WTC11 (cell line): ENCODE measurements around the gene SIX4. TPM values are rescaled to one million over a fixed set of nuclear protein-coding genes. Genes with fewer than 3 reads are reported as not detected.

Experiments used
- ATAC-seq: fragments of 200-7000 bp; cut with Tn5 transposase; 2 replicates; pipeline ENCODE4 v1.10.0; 2021; ENCODE audit warnings: mild to moderate bottlenecking, moderate library complexity
- CTCF ChIA-PET: fragments of 300-600 bp; sonication (Branson Sonifier 250); formaldehyde crosslinking; loops from one replicate; lab custom pipeline; 2021; ENCODE audit warnings: antibody characterized with exemption; lab: Charles Lee
- POLR2A ChIA-PET: fragments of 350-600 bp; sonication (Branson Sonifier 250); formaldehyde crosslinking; loops from one replicate; lab custom pipeline; 2021; ENCODE audit warnings: antibody characterized with exemption; lab: Charles Lee
- DNase-seq: peaks from one replicate; pipeline ENCODE4 v3.0.0; 2021; ENCODE audit warnings: low spot score
- H3K27ac Mint-ChIP-seq: 2 replicates; pipeline ENCODE4 v1.8.0; 2021; ENCODE audit warnings: mixed read lengths
- H3K27me3 Mint-ChIP-seq: 2 replicates; pipeline ENCODE4 v1.8.0; 2021; ENCODE audit warnings: low read depth, mild to moderate bottlenecking, moderate library complexity, mixed read lengths
- H3K36me3 Mint-ChIP-seq: 2 replicates; pipeline ENCODE4 v1.8.0; 2021; ENCODE audit warnings: mixed read lengths
- H3K4me1 Mint-ChIP-seq: 2 replicates; pipeline ENCODE4 v1.8.0; 2022; ENCODE audit warnings: mixed read lengths
- H3K4me3 Mint-ChIP-seq: 2 replicates; pipeline ENCODE4 v1.8.0; 2021; ENCODE audit warnings: mild to moderate bottlenecking, moderate library complexity, mixed read lengths
- H3K9me3 Mint-ChIP-seq: 2 replicates; pipeline ENCODE4 v1.8.0; 2021; ENCODE audit warnings: mixed read lengths
- AFF4 ChIP-seq: sonication (generic); formaldehyde crosslinking; IDR thresholded peaks from 2 replicates; pipeline ENCODE4 v1.8.1; 2023; ENCODE audit warnings: mild to moderate bottlenecking, missing genetic modification reagents, borderline replicate concordance
- EMX1 ChIP-seq: fragments of 250-450 bp; sonication (Bioruptor Pico); IDR thresholded peaks from 2 replicates; pipeline ENCODE4 v1.8.0; 2021; ENCODE audit warnings: mild to moderate bottlenecking
- JUN ChIP-seq: sonication (generic); formaldehyde crosslinking; IDR thresholded peaks from 2 replicates; pipeline ENCODE4 v1.8.0; 2023; ENCODE audit warnings: mild to moderate bottlenecking, missing genetic modification reagents
- KAT7 ChIP-seq: sonication (generic); formaldehyde crosslinking; IDR thresholded peaks from 2 replicates; pipeline ENCODE4 v1.8.1; 2023; ENCODE audit warnings: missing genetic modification reagents, mild to moderate bottlenecking, borderline replicate concordance
- NFE2L1 ChIP-seq: sonication (generic); formaldehyde crosslinking; IDR thresholded peaks from 2 replicates; pipeline ENCODE4 v1.8.1; 2023; ENCODE audit warnings: missing genetic modification reagents
- NR3C1 ChIP-seq: sonication (generic); formaldehyde crosslinking; conservative IDR thresholded peaks from 2 replicates; pipeline ENCODE4 v1.8.1; 2023; ENCODE audit warnings: low read depth, mild to moderate bottlenecking, missing genetic modification reagents
- PRRX2 ChIP-seq: fragments of 250-450 bp; sonication (Bioruptor Pico); IDR thresholded peaks from 2 replicates; pipeline ENCODE4 v1.8.0; 2021; ENCODE audit warnings: mild to moderate bottlenecking
- RELA ChIP-seq: sonication (generic); formaldehyde crosslinking; IDR thresholded peaks from 2 replicates; pipeline ENCODE4 v1.8.1; 2022; ENCODE audit warnings: missing genetic modification reagents, mild to moderate bottlenecking, borderline replicate concordance
- USF2 ChIP-seq: sonication (generic); formaldehyde crosslinking; IDR thresholded peaks from 2 replicates; pipeline ENCODE4 v1.8.1; 2023; ENCODE audit warnings: mild to moderate bottlenecking, missing genetic modification reagents, moderate library complexity
- ZNF121 ChIP-seq: sonication (generic); formaldehyde crosslinking; IDR thresholded peaks from 2 replicates; pipeline ENCODE4 v1.8.0; 2023; ENCODE audit warnings: missing genetic modification reagents
- ZNF396 ChIP-seq: fragments of 250-450 bp; sonication (Bioruptor Pico); IDR thresholded peaks from 2 replicates; pipeline ENCODE4 v1.8.0; 2021; ENCODE audit warnings: mild to moderate bottlenecking, moderate library complexity, borderline replicate concordance
- ZNF416 ChIP-seq: fragments of 250-450 bp; sonication (Bioruptor Pico); IDR thresholded peaks from 2 replicates; pipeline ENCODE4 v1.9.0; 2021; ENCODE audit warnings: mild to moderate bottlenecking, inconsistent platforms
- ZNF671 ChIP-seq: fragments of 250-450 bp; sonication (Bioruptor Pico); IDR thresholded peaks from 2 replicates; pipeline ENCODE4 v1.8.0; 2021; ENCODE audit warnings: mild to moderate bottlenecking
- total RNA-seq: library from RNA; stranded (reverse); gene quantifications from 3 replicates; pipeline ENCODE4 v1.2.3, GENCODE V29; 2021
- TF ChIP-seq, protein P1 (sequence below): sonication (generic); formaldehyde crosslinking; IDR thresholded peaks from 2 replicates; pipeline ENCODE4 v1.8.0; 2023; ENCODE audit warnings: missing genetic modification reagents
- TF ChIP-seq, protein P2 (sequence below): sonication (generic); formaldehyde crosslinking; IDR thresholded peaks from 2 replicates; pipeline ENCODE4 v1.8.0; 2022; ENCODE audit warnings: mild to moderate bottlenecking, missing genetic modification reagents
- TF ChIP-seq, protein P3 (sequence below): sonication (generic); formaldehyde crosslinking; conservative IDR thresholded peaks from 2 replicates; pipeline ENCODE4 v1.8.1; 2022; ENCODE audit warnings: mild to moderate bottlenecking, missing genetic modification reagents

Gene SIX4
- total RNA-seq, 1 experiment from 2014 or later: 41.8 TPM

GRCh38 chr14:60668431-60669112 lies 55.6 kb downstream of the SIX4 start:
- no peaks in the 10 kb centered on the region for H3K36me3 Mint-ChIP-seq
- no peak overlapping the region for H3K27ac Mint-ChIP-seq
- no peaks in the 10 kb centered on the region for H3K4me1 Mint-ChIP-seq
- TF ChIP-seq, protein P1, sequence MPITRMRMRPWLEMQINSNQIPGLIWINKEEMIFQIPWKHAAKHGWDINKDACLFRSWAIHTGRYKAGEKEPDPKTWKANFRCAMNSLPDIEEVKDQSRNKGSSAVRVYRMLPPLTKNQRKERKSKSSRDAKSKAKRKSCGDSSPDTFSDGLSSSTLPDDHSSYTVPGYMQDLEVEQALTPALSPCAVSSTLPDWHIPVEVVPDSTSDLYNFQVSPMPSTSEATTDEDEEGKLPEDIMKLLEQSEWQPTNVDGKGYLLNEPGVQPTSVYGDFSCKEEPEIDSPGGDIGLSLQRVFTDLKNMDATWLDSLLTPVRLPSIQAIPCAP: no peak
- TF ChIP-seq JUN (CRISPR knock-in tag) (no peak), AFF4 (CRISPR knock-in tag) (no peak), USF2 (CRISPR knock-in tag) (no peak), PRRX2 (CRISPR knock-in tag) (no peak), ZNF671 (no peak), ZNF416 (CRISPR knock-in tag) (no peak), NFE2L1 (no peak), KAT7 (CRISPR knock-in tag) (no peak), RELA (CRISPR knock-in tag) (no peak), NR3C1 (CRISPR knock-in tag) (no peak), ZNF121 (CRISPR knock-in tag) (no peak), ZNF396 (CRISPR knock-in tag) (no peak)
- TF ChIP-seq, protein P2, sequence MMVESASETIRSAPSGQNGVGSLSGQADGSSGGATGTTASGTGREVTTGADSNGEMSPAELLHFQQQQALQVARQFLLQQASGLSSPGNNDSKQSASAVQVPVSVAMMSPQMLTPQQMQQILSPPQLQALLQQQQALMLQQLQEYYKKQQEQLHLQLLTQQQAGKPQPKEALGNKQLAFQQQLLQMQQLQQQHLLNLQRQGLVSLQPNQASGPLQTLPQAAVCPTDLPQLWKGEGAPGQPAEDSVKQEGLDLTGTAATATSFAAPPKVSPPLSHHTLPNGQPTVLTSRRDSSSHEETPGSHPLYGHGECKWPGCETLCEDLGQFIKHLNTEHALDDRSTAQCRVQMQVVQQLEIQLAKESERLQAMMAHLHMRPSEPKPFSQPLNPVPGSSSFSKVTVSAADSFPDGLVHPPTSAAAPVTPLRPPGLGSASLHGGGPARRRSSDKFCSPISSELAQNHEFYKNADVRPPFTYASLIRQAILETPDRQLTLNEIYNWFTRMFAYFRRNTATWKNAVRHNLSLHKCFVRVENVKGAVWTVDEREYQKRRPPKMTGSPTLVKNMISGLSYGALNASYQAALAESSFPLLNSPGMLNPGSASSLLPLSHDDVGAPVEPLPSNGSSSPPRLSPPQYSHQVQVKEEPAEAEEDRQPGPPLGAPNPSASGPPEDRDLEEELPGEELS (CRISPR knock-in tag): no peak
- TF ChIP-seq, protein P3, sequence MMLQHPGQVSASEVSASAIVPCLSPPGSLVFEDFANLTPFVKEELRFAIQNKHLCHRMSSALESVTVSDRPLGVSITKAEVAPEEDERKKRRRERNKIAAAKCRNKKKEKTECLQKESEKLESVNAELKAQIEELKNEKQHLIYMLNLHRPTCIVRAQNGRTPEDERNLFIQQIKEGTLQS (CRISPR knock-in tag): no peak
- H3K9me3 Mint-ChIP-seq: peaks cover 16% of the 10 kb centered on the region
- no peaks in the 10 kb centered on the region for H3K27me3 Mint-ChIP-seq
- DNase-seq (no peak), ATAC-seq (no peak)
- ChIA-PET POLR2A (no interaction called here), CTCF (no interaction called here)
- no peak overlapping the region for H3K4me3 Mint-ChIP-seq

- ATAC-seq (no peak), DNase-seq (no peak)
- H3K4me3 Mint-ChIP-seq: no peak overlapping the region
- POLR2A ChIA-PET: no interaction called here
- CTCF ChIA-PET: no interaction called here
- H3K27me3 Mint-ChIP-seq: peaks cover 11% of the 10 kb centered on the region
- H3K4me1 Mint-ChIP-seq: no peaks in the 10 kb centered on the region
- H3K36me3 Mint-ChIP-seq: no peaks in the 10 kb centered on the region
- H3K27ac Mint-ChIP-seq: no peak overlapping the region
- no peak for TF ChIP-seq EMX1 (CRISPR knock-in tag)
- peaks cover 11% of the 10 kb centered on the region for H3K9me3 Mint-ChIP-seq
These were observed 59.0 kb downstream of the SIX4 start for GRCh38 chr14:60665177-60665550.
